ENCODE measurements around the gene OTULIN.
A peak's percentile ranks its signal among the peaks of the same experiment; 100 is the strongest.

The OTULIN gene

DNA sequence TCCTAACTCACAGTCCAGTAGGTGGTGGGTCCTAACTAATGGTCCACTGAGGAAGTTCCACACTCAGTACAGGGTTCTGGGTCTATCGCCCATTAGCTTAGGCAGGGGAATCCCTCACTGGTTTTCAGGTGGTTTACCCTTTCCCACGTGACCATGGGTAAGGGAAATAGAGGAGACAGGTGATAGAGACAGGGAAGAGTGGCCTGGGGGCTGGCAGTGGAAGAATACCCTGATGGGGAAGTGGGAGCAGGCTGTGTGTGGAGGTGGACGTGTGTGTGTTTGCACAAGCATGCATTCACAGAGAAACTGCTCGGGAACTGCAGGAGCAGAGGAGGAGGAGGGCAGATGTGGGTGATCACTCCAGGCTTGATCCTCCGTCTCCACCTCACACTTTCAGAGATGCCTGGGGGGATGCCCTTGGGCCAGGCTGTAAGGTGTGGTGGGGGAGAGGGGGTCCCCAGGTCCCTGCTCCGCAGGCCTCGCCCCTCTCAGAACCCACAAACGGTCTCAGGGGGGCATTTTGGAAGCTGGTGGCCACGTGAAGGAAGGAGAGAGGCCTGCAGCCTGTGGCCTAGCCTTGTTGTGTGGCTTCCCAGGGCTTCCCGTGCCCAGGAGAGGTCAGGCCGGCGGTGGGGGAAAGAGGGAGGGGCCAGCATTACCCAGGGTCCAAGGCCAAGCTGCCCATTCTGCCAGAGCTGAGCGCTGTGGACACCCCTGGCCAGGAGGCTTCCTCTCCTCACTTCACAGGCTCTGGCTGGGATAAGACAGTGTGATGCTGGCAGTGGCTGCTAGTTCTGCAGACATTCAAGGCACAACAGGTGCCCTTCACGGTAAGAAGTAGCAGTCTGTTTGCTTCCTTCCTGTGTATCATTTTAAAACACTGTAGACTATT lies 80.0 kb downstream of the OTULIN start:
- DNase-seq (ENCODE audit: low spot score), result peak; percentile 54
- in situ Hi-C loops (cut with MboI; ENCODE audit: low sequenced_read_pairs, unreplicated experiment), result no loop called here
- no peak for TF ChIP-seq CTCF (IDR thresholded peaks at IDR 0.05; ENCODE audit: borderline replicate concordance, control extremely low read depth, extremely low read depth, insufficient read depth, missing control alignments)

DNA sequence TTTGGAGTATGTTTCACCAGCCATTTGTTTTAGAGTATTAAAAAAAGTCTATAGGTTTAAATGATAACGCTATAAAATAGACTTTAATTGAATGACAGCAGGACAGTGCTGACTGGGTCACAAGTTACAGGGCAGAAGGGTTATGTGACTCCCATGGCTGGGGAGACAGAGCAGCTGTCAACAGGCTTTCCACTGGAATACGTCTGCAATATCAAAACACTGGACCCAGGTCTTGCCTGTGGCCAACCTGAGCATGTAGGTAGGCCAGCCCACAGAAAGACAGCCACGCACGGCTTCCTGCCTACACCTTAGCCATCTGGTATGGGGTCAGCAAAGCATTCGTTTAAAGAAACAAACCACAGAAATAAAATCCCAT lies 80.7 kb downstream of the OTULIN start:
- TF ChIP-seq CTCF (IDR thresholded peaks at IDR 0.05; ENCODE audit: borderline replicate concordance, control extremely low read depth, extremely low read depth, insufficient read depth, missing control alignments), result no peak
- in situ Hi-C loops (cut with MboI; ENCODE audit: low sequenced_read_pairs, unreplicated experiment), result no loop called here
- DNase-seq (ENCODE audit: low spot score), result no peak

DNA sequence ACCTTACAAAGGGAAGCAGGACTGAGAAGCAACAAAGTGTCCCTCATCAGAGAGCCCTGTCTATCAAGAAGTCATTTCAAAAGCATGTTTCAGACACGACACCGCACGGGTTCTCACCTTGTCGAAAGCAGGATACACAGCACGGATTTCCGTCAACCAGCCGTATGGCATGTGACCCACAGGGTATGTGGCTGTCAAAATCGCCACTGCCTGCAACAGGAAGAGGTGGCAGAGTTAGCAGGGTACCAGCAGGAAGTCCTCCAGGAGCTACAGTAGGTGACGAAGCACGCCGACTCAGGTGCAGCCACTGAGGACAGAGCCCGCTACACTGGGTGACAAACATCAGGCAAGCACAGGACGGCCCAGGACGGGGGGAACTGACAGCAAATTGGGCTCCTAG lies 81.2 kb downstream of the OTULIN start:
- in situ Hi-C loops (cut with MboI; ENCODE audit: low sequenced_read_pairs, unreplicated experiment), result no loop called here
- no peak for DNase-seq (ENCODE audit: low spot score)
- no peak for TF ChIP-seq CTCF (IDR thresholded peaks at IDR 0.05; ENCODE audit: borderline replicate concordance, control extremely low read depth, extremely low read depth, insufficient read depth, missing control alignments)

DNA sequence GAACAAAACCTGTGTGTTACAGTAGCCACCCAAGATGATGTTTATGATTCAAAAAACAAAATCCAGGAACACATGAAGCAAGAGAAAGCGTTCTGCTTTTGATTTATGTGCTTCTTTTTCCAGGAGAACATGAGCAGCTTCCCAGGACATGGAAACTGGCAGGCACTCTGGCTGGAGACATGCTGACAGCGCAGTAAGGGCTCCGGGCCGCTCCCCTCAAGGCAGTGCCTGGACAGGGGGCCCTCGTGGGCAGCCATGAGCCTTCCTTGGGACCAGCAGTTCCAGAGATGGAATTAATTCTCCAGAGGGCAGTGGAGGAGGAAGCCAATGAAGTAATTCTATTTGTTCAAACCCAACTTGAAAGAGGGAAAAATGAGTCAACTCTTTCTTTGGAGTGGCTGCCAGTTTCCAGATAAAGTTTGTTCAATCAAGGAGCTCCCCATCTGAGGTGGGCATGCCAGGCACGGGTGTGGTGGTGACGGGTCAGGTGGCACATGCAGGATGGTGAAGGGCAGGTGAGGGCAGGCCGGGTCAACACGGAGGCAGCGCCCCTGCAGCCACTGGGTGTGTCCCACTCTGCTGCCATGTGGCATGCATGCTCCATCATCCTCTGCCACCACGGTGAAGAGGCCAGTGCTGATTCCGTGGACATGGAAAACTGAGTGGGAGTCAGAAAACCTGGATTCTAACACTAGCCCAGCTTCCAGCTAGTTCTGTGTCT lies 83.8 kb downstream of the OTULIN start:
- in situ Hi-C loops (cut with MboI; ENCODE audit: low sequenced_read_pairs, unreplicated experiment), result no loop called here
- DNase-seq (ENCODE audit: low spot score), result no peak
- no peak for TF ChIP-seq CTCF (IDR thresholded peaks at IDR 0.05; ENCODE audit: borderline replicate concordance, control extremely low read depth, extremely low read depth, insufficient read depth, missing control alignments)
